Measurements from ENCODE around the gene ARSB. TPM values are rescaled to one million over a fixed set of nuclear protein-coding genes. Genes with fewer than 3 reads are reported as not detected.

Gene ARSB
- total RNA-seq, 1 donor, result 26.3 TPM

DNA sequence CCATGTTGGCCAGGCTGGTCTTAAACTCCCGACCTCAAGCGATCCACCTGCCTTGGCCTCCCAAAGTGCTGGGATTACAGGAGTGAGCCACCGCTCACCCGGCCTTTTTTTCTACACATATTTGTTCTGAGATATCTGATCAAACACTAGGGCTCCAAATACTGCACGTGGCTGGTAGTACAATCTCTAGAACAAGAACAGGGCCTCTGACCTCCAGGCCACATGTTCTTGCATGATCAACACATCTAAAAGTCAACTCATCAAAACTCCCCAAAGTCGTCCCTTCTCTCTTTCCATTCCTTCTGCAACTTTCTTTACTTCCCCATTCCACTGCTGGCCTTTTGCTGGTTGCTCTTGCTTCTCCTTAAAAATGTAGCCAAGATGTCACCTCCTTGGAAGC, 223.3 kb downstream of the ARSB start:
- no peak overlapping the region for H3K4me3 ChIP-seq (ENCODE audit: low read depth, low read length)
- TF ChIP-seq, protein P1, sequence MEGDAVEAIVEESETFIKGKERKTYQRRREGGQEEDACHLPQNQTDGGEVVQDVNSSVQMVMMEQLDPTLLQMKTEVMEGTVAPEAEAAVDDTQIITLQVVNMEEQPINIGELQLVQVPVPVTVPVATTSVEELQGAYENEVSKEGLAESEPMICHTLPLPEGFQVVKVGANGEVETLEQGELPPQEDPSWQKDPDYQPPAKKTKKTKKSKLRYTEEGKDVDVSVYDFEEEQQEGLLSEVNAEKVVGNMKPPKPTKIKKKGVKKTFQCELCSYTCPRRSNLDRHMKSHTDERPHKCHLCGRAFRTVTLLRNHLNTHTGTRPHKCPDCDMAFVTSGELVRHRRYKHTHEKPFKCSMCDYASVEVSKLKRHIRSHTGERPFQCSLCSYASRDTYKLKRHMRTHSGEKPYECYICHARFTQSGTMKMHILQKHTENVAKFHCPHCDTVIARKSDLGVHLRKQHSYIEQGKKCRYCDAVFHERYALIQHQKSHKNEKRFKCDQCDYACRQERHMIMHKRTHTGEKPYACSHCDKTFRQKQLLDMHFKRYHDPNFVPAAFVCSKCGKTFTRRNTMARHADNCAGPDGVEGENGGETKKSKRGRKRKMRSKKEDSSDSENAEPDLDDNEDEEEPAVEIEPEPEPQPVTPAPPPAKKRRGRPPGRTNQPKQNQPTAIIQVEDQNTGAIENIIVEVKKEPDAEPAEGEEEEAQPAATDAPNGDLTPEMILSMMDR (IDR thresholded peaks at IDR 0.05; ENCODE audit: insufficient read depth, low read depth, low read length), result no peak
- no peak for DNase-seq (ENCODE audit: low read depth)

DNA sequence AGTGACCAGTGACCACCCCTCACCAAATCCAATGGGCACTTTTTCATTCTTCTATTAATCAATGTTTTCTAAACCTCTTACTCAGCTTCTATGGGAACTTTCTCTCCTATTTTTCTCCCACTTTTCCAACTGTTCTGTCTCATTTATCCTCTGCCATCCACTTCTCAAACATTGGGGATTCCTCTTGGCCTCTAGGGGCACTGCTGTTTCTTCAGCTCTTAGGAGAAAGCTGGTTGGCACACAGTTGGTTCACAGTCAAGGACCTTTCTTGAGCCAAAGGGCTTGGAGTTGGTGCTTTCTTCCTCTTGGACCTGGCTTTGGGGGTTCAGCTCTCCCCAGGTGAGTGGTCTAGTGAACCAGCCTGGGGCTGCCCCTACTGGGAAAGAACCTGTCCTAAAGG, 224.3 kb downstream of the ARSB start:
- TF ChIP-seq, protein P1 (IDR thresholded peaks at IDR 0.05; ENCODE audit: insufficient read depth, low read depth, low read length), result no peak
- H3K4me3 ChIP-seq (ENCODE audit: low read depth, low read length), result no peak overlapping the region
- DNase-seq (ENCODE audit: low read depth), result no peak

DNA sequence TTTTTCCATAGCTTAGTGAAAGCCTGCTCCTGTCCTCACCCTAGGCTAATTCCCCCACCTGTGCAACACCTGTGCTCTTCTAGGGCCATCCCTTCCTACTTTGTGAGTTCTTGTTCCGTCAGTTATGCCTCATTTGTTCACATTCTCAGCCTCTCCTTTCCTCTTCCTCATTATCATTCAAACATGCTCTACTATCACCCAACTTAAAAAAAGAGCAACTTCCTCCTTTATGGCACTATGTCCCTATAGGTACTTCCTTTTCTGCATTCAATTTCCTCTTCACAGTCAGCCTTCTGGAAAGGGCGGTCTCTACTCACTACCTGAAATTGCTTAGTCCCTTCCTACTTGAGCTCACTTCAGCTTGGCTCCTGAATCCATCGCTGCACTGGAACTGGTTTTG, 224.7 kb downstream of the ARSB start:
- H3K4me3 ChIP-seq (ENCODE audit: low read depth, low read length), result no peak overlapping the region
- TF ChIP-seq, protein P1 (IDR thresholded peaks at IDR 0.05; ENCODE audit: insufficient read depth, low read depth, low read length), result no peak
- no peak for DNase-seq (ENCODE audit: low read depth)

DNA sequence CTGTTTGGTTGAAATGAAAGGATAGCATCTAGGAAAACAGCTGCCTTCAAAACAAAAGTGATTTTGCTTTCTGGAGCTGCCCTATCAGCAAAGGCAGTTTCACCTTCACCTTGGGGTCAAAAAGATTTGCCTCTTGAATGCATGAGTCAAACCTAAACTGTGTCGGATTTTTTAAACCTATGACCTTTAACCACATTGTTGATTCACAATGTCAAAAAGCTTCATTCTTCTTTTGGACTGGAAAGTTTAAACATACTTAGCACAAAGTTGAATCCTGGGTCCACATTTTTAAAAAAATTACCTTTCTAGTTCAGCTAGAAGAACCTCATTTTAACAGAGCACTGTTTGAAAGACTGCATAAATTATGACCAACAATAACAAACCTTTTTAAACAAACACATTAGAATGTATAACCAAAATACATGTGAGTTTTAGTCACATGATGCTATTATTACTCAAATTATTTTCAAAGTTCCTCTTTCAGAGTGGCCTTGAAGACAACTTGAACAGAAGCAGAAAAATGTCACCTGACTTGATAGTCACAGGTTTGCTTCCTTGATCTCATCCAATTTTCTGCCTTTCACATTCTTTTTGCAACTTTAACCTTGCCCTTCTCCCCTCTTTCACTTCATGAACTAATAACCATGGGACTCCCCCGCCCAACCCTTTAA, 226.8 kb downstream of the ARSB start:
- H3K4me3 ChIP-seq (ENCODE audit: low read depth, low read length), result no peak overlapping the region
- TF ChIP-seq, protein P1 (IDR thresholded peaks at IDR 0.05; ENCODE audit: insufficient read depth, low read depth, low read length), result no peak
- peak; percentile 94 for DNase-seq (ENCODE audit: low read depth)

DNA sequence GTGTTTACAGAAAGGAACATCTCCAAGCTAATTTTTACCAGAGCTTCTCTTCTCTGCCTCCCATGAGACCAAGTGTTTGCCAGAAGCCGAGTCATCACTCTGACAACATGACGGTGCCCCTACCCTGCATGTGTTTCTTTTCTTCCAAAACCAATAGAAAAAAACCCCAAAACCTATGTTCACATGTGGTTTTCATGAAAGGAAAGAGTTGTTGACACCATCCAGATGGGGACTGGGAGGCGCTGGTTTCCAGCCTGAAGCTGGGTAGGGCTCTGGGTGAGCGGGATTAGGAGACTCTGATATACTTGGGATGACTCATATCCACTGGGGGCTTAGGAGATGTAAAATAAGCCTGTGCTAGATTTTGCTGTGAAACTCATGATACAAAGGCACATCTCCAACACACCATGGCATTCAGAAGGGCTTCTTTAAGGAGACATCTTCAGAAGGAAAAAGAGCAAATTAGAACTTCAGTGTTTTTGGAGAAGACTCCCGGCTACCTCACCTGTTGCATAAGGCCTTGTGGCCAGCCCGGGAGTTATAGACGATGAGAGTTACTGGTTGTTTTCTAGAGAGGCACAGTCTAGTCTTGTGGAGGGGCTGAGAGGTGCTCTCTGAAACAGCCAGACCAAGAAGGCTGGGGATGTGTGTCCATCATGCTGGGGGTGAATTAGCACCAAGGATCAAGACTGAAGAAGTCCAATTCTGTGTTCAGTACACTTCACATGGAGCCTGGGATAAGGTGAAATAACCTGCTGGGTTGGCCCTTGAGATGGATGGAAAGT, 227.6 kb downstream of the ARSB start:
- TF ChIP-seq, protein P1 (IDR thresholded peaks at IDR 0.05; ENCODE audit: insufficient read depth, low read depth, low read length), result no peak
- DNase-seq (ENCODE audit: low read depth), result peak; percentile 97
- no peak overlapping the region for H3K4me3 ChIP-seq (ENCODE audit: low read depth, low read length)

DNA sequence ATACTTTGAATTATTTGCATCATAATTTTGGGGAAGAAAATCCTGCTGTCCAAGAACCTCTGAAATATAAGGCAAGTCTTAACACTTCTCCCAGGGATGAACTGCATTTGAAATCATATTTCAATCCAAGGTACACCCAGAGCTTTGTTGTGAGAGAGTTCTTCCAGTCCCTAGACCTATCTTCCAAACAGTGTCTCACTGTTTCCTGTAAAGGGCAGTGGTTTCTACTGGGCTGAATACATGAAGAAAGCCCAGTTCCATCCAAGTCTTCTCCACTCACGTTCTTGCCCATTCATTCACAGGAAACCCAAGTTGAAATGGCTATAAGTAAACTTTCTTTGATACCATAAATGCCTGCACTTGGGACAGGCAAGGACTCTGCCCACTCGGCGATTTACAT, 228.3 kb downstream of the ARSB start:
- DNase-seq (ENCODE audit: low read depth), result no peak
- H3K4me3 ChIP-seq (ENCODE audit: low read depth, low read length), result no peak overlapping the region
- TF ChIP-seq, protein P1 (IDR thresholded peaks at IDR 0.05; ENCODE audit: insufficient read depth, low read depth, low read length), result no peak

Data from fibroblast of villous mesenchyme (primary cell).